ENCODE measurements around the gene AQP2. TPM values are rescaled to one million over a fixed set of nuclear protein-coding genes. Genes with fewer than 3 reads are reported as not detected.

Gene AQP2
- total RNA-seq, 2 donors from 2014 or later: 3.0 TPM; not detected in 1

GRCh38 chr12:49946086-49946485 lies 4.5 kb upstream of the AQP2 start:
- Histone ChIP-seq H3K4me1 (ENCODE audit: control insufficient read depth in 1 of 2, low read depth in 2 of 2) (no peaks in the 10 kb centered on the region), H3K9me3 (no peaks in the 10 kb centered on the region), H3K36me3 (no peaks in the 10 kb centered on the region), H3K4me3 (no peak overlapping the region), H3K27me3 (replicated peaks; ENCODE audit: insufficient read depth) (no peaks in the 10 kb centered on the region), H3K27ac (no peak overlapping the region)
- ATAC-seq (ENCODE audit: insufficient number of reproducible peaks, low FRiP score, low read depth): no peak
- no peak for DNase-seq (ENCODE audit: low spot score)
- no peak for TF ChIP-seq CTCF (IDR thresholded peaks at IDR 0.05)

GRCh38 chr12:49946497-49946896 lies 4.0 kb upstream of the AQP2 start:
- Histone ChIP-seq H3K9me3 (no peaks in the 10 kb centered on the region), H3K4me3 (no peak overlapping the region), H3K4me1 (ENCODE audit: control insufficient read depth in 1 of 2, low read depth in 2 of 2) (no peaks in the 10 kb centered on the region), H3K36me3 (no peaks in the 10 kb centered on the region), H3K27ac (no peak overlapping the region), H3K27me3 (replicated peaks; ENCODE audit: insufficient read depth) (no peaks in the 10 kb centered on the region)
- no peak for DNase-seq (ENCODE audit: low spot score)
- ATAC-seq (ENCODE audit: insufficient number of reproducible peaks, low FRiP score, low read depth): no peak
- TF ChIP-seq CTCF (IDR thresholded peaks at IDR 0.05): no peak

- no peak for TF ChIP-seq CTCF (IDR thresholded peaks at IDR 0.05)
- Histone ChIP-seq H3K9me3 (no peaks in the 10 kb centered on the region), H3K4me3 (no peak overlapping the region), H3K4me1 (ENCODE audit: control insufficient read depth in 1 of 2, low read depth in 2 of 2) (no peaks in the 10 kb centered on the region), H3K27ac (no peak overlapping the region), H3K27me3 (replicated peaks; ENCODE audit: insufficient read depth) (no peaks in the 10 kb centered on the region), H3K36me3 (no peaks in the 10 kb centered on the region)
- DNase-seq (ENCODE audit: low spot score): no peak
- ATAC-seq (ENCODE audit: insufficient number of reproducible peaks, low FRiP score, low read depth): no peak
Observed at GRCh38 chr12:49947593-49948226, 2.8 kb upstream of the AQP2 start.

- TF ChIP-seq CTCF (IDR thresholded peaks at IDR 0.05): no peak
- no peak for DNase-seq (ENCODE audit: low spot score)
- H3K27me3 ChIP-seq (replicated peaks; ENCODE audit: insufficient read depth): no peaks in the 10 kb centered on the region
Observed at GRCh38 chr12:49948866-49949845, 1.4 kb upstream of the AQP2 start.

GRCh38 chr12:49949866-49950265 lies 671 bp upstream of the AQP2 start:
- no peaks in the 10 kb centered on the region for H3K27me3 ChIP-seq (replicated peaks; ENCODE audit: insufficient read depth)
- no peak for TF ChIP-seq CTCF (IDR thresholded peaks at IDR 0.05)
- no peak for DNase-seq (ENCODE audit: low spot score)

More at GRCh38 chr12:49948866-49949845, 1.4 kb upstream of the AQP2 start:
- ATAC-seq (ENCODE audit: insufficient number of reproducible peaks, low FRiP score, low read depth): no peak
- Histone ChIP-seq H3K4me1 (ENCODE audit: control insufficient read depth in 1 of 2, low read depth in 2 of 2) (no peaks in the 10 kb centered on the region), H3K27ac (no peak overlapping the region), H3K4me3 (no peak overlapping the region), H3K36me3 (no peaks in the 10 kb centered on the region), H3K9me3 (no peaks in the 10 kb centered on the region)

More at GRCh38 chr12:49949866-49950265, 671 bp upstream of the AQP2 start:
- H3K4me3 ChIP-seq: no peak overlapping the region
- no peak for ATAC-seq (ENCODE audit: insufficient number of reproducible peaks, low FRiP score, low read depth)
- H3K36me3 ChIP-seq: no peaks in the 10 kb centered on the region
- no peaks in the 10 kb centered on the region for H3K4me1 ChIP-seq (ENCODE audit: control insufficient read depth in 1 of 2, low read depth in 2 of 2)
- no peak overlapping the region for H3K27ac ChIP-seq
- H3K9me3 ChIP-seq: no peaks in the 10 kb centered on the region
